ENCODE measurements around the gene XPR1.

DNA sequence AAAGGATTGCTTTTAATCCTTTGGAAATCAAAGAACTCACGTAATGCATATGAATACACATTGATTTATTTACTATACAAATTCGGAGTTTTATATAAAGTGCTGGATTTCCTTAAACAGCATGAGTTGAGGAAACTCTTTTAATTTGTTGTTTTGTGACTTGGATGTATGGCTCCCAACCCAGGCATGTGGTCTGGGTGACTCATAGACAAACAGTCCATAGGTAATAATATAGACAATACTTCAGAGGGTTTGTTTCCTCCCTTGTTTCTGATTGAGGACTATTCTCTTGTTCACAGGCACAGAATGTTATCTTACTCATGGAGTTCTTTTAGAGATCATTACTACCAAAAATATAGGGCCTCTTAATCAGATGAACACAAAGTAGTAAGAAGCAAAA lies 43.8 kb downstream of the XPR1 start:
- TF ChIP-seq, protein P1, sequence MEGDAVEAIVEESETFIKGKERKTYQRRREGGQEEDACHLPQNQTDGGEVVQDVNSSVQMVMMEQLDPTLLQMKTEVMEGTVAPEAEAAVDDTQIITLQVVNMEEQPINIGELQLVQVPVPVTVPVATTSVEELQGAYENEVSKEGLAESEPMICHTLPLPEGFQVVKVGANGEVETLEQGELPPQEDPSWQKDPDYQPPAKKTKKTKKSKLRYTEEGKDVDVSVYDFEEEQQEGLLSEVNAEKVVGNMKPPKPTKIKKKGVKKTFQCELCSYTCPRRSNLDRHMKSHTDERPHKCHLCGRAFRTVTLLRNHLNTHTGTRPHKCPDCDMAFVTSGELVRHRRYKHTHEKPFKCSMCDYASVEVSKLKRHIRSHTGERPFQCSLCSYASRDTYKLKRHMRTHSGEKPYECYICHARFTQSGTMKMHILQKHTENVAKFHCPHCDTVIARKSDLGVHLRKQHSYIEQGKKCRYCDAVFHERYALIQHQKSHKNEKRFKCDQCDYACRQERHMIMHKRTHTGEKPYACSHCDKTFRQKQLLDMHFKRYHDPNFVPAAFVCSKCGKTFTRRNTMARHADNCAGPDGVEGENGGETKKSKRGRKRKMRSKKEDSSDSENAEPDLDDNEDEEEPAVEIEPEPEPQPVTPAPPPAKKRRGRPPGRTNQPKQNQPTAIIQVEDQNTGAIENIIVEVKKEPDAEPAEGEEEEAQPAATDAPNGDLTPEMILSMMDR (IDR thresholded peaks at IDR 0.05; ENCODE audit: low read depth, low read length): no peak
- TF ChIP-seq EZH2phosphoT487 (IDR thresholded peaks at IDR 0.05; ENCODE audit: low read depth): no peak
